Lower lobe of right lung (tissue), 2 donors: ENCODE results near the gene ACAP2. TPM values are rescaled to one million over a fixed set of nuclear protein-coding genes. Genes with fewer than 3 reads are reported as not detected.
"Not testable (repeated sequence)": the region's sequence is repeated elsewhere in the genome, so short reads cannot be mapped to it uniquely, and the experiment has no call there.

Experiments
- ATAC-seq, 2 donors: fragments of 200-7000 bp; cut with Tn5 transposase; one replicate each; pipeline ENCODE4 v1.9.1; 2020 to 2022; ENCODE audit warnings: mild to moderate bottlenecking in 2 of 2, moderate library complexity in 2 of 2
- DNase-seq: peaks from one replicate; pipeline ENCODE4 v3.0.0-alpha.2; 2020
- H3K27ac ChIP-seq: fragments of 200-600 bp; one replicate; pipeline ENCODE4 v1.8.0; 2022
- H3K27me3 ChIP-seq: fragments of 200-600 bp; one replicate; pipeline ENCODE4 v1.8.0; 2022; ENCODE audit warnings: low read depth
- H3K36me3 ChIP-seq: fragments of 200-600 bp; one replicate; pipeline ENCODE4 v1.8.0; 2022; ENCODE audit warnings: mild to moderate bottlenecking
- H3K4me1 ChIP-seq: fragments of 200-600 bp; one replicate; pipeline ENCODE4 v1.8.0; 2022
- H3K4me3 ChIP-seq: fragments of 200-600 bp; one replicate; pipeline ENCODE4 v1.8.0; 2022; ENCODE audit warnings: mild to moderate bottlenecking
- H3K9me3 ChIP-seq: fragments of 200-600 bp; one replicate; pipeline ENCODE4 v1.8.0; 2022
- intact Hi-C: fragments of 100-400 bp; cut with DNase I; formaldehyde crosslinking; loops from one replicate; pipeline ENCODE4 v1.11.0; 2022
- total RNA-seq: library from RNA; stranded (reverse); fragmentation: NEBNext Ultra II Directional; extraction: Animal tissue kit (Norgen Biotek cat#: 25700); gene quantifications from one replicate; pipeline ENCODE4 v1.2.1, GENCODE V29; 2021
- TF ChIP-seq, protein P1 (sequence below): fragments of 200-600 bp; IDR thresholded peaks from one replicate; pipeline ENCODE4 v1.8.0; 2022; ENCODE audit warnings: antibody characterized with exemption, mild to moderate bottlenecking
- donor health status: DM: no; HTN: yes; CAD: no; lungs with severe emphysema.

ACAP2 gene
- total RNA-seq, 1 donor from 2014 or later = 68.9 TPM

- DNase-seq (no peak), ATAC-seq (no peak)
- intact Hi-C loops = no loop called here
- TF ChIP-seq, protein P1, sequence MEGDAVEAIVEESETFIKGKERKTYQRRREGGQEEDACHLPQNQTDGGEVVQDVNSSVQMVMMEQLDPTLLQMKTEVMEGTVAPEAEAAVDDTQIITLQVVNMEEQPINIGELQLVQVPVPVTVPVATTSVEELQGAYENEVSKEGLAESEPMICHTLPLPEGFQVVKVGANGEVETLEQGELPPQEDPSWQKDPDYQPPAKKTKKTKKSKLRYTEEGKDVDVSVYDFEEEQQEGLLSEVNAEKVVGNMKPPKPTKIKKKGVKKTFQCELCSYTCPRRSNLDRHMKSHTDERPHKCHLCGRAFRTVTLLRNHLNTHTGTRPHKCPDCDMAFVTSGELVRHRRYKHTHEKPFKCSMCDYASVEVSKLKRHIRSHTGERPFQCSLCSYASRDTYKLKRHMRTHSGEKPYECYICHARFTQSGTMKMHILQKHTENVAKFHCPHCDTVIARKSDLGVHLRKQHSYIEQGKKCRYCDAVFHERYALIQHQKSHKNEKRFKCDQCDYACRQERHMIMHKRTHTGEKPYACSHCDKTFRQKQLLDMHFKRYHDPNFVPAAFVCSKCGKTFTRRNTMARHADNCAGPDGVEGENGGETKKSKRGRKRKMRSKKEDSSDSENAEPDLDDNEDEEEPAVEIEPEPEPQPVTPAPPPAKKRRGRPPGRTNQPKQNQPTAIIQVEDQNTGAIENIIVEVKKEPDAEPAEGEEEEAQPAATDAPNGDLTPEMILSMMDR = no peak
- no peaks in the 10 kb centered on the region for H3K4me1 ChIP-seq
- H3K9me3 ChIP-seq = no peaks in the 10 kb centered on the region
- H3K27ac ChIP-seq = no peak overlapping the region
- no peak overlapping the region for H3K4me3 ChIP-seq
- no peaks in the 10 kb centered on the region for H3K27me3 ChIP-seq
- H3K36me3 ChIP-seq = peaks cover 86% of the 10 kb centered on the region
These were observed 140.4 kb downstream of the ACAP2 start for GRCh38 chr3:195302431-195302830.

DNA sequence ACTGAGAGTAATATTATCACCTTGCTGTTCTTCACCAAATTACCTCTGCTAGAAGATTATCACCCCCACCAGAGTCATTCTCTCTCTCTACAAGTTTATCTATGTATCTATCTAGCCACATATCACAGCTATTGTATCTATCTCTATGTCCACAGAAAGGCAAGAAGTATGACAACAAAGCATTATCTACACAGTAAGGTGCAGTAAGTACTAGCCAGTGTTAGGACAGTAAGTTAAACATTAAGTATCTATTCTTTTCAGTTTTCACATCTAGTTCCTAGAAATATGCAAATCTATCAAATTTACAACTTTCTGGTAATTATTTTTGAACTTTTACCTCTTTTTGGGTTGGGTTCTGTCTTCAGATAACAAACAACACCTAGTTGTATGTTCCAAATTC is 145.4 kb downstream of the ACAP2 start:
- Histone ChIP-seq H3K9me3 (no peaks in the 10 kb centered on the region), H3K36me3 (peaks cover 88% of the 10 kb centered on the region), H3K27ac (no peak overlapping the region), H3K4me3 (no peak overlapping the region), H3K4me1 (no peaks in the 10 kb centered on the region), H3K27me3 (no peaks in the 10 kb centered on the region)
- ATAC-seq = no peak
- intact Hi-C loops = no loop called here
- no peak for DNase-seq
- TF ChIP-seq, protein P1 = no peak

- intact Hi-C loops = no loop called here
- TF ChIP-seq, protein P1 = no peak
- no peak for DNase-seq
These were observed 146.2 kb downstream of the ACAP2 start for GRCh38 chr3:195296662-195297061.

DNA sequence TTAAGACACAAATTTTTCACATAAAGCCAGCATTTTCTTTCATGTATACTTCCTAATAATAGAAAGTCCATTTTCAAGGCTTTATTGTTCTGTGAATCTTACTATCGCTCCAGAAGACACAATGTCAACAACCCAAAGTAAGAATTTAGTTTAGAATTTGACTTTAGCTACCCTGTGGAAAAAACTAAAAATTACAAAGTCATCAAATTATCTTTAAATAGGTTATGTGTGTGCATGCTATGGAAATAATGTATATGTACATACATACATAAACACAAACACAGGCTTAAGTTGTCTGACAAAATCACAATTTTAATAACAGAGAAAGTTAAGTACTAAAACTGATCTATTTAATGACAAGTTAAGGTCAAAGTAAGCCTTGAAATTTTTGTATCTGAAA is 151.7 kb downstream of the ACAP2 start:
- H3K4me3 ChIP-seq = no peak overlapping the region
- peaks cover 97% of the 10 kb centered on the region for H3K36me3 ChIP-seq
- no peak for DNase-seq
- no peaks in the 10 kb centered on the region for H3K4me1 ChIP-seq
- no peaks in the 10 kb centered on the region for H3K27me3 ChIP-seq
- H3K9me3 ChIP-seq = no peaks in the 10 kb centered on the region
- intact Hi-C loops = no loop called here
- no peak overlapping the region for H3K27ac ChIP-seq
- no peak for ATAC-seq
- TF ChIP-seq, protein P1 = no peak

More at GRCh38 chr3:195296662-195297061, 146.2 kb downstream of the ACAP2 start:
- Histone ChIP-seq H3K36me3 (peaks cover 88% of the 10 kb centered on the region), H3K9me3 (no peaks in the 10 kb centered on the region), H3K27me3 (no peaks in the 10 kb centered on the region), H3K4me3 (no peak overlapping the region), H3K27ac (no peak overlapping the region), H3K4me1 (no peaks in the 10 kb centered on the region)
- ATAC-seq = no peak

- intact Hi-C loops, H3K27me3 ChIP-seq, H3K4me1 ChIP-seq, H3K4me3 ChIP-seq, H3K9me3 ChIP-seq, ATAC-seq, DNase-seq, H3K27ac ChIP-seq: not testable (repeated sequence)
- peaks cover 98% of the 10 kb centered on the region for H3K36me3 ChIP-seq
These were observed 152.2 kb downstream of the ACAP2 start for GRCh38 chr3:195290643-195291042.

DNA sequence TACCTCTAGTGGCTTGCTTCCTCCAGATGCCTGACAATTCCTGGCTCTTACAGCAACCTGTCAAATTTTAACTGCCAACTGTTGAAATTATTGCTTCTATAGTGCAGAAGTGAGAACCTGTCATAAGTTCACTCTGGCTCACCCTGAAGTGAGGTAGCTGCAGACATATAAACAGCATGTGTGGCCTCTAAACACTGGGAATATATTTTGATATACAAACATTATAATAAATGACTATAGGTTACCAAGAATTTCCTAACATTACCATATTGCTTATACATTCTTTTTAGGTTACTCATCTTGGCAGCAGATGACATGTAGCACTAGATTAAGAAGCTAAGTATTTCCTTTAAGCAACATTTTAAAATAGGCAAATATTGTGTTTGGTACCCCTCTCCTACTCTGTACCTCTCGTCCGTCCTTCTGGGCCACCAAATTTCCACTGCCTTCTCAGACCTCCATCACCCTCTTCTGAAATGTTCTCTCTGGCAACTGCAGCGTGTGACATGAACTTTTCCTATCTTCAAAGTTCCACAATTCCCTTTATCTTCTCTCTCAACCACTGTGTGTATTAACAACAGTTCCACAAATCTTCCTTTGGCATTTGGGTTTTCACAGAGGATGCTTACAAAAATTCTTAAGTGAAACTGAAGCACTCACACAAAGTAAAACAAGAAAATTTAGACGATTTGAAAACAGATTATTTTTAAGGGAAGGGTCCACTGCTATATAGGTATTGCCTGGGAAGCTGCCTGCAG is 156.5 kb downstream of the ACAP2 start:
- Histone ChIP-seq H3K27ac (no peak overlapping the region), H3K4me1 (no peaks in the 10 kb centered on the region), H3K4me3 (no peak overlapping the region), H3K27me3 (no peaks in the 10 kb centered on the region), H3K9me3 (no peaks in the 10 kb centered on the region), H3K36me3 (peaks cover 94% of the 10 kb centered on the region)
- intact Hi-C loops = no loop called here
- ATAC-seq = no peak
- DNase-seq = no peak
- TF ChIP-seq, protein P1 = no peak
